ENCODE measurements around the gene SLC39A11. TPM values are rescaled to one million over a fixed set of nuclear protein-coding genes. Genes with fewer than 3 reads are reported as not detected.

Gene SLC39A11, protein sequence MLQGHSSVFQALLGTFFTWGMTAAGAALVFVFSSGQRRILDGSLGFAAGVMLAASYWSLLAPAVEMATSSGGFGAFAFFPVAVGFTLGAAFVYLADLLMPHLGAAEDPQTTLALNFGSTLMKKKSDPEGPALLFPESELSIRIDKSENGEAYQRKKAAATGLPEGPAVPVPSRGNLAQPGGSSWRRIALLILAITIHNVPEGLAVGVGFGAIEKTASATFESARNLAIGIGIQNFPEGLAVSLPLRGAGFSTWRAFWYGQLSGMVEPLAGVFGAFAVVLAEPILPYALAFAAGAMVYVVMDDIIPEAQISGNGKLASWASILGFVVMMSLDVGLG
- total RNA-seq (32.2 TPM), polyA plus RNA-seq (10 to 100 TPM in 3 of 4 donors, 1 to 10 TPM in 1; 9.3 to 17.0 (median 11.4) TPM)

- Histone ChIP-seq H3K27me3 (ENCODE audit: control insufficient read depth, insufficient read depth, low read length) (no peaks in the 10 kb centered on the region), H3K4me3 (ENCODE audit: low read depth, low read length) (peak within 1 kb of the TSS; percentile 86), H3K9me3 (ENCODE audit: control insufficient read depth in 2 of 2, low read length in 2 of 2) (no peaks in the 10 kb centered on the region), H3K27ac (ENCODE audit: insufficient read depth, low read length, poor library complexity, severe bottlenecking) (peak within 1 kb of the TSS; percentile 50), H3K4me1 (ENCODE audit: control insufficient read depth, insufficient read depth, low read length, poor library complexity, severe bottlenecking) (peaks cover 26% of the 10 kb centered on the region), H3K36me3 (ENCODE audit: control insufficient read depth, insufficient read depth, low read length) (peaks cover under 1% of the 10 kb centered on the region)
- Mint-ChIP-seq H3K27ac (peak within 1 kb of the TSS; percentile 91 to 98 (median 96)), H3K27me3 (peaks cover 18% of the 10 kb centered on the region), H3K9me3 (peaks cover 0 to 2% (median 0%) of the 10 kb centered on the region in 7 donors), H3K4me1 (peaks cover 0 to 41% (median 29%) of the 10 kb centered on the region in 4 donors), H3K4me3 (peak within 1 kb of the TSS; percentile 90 to 97 (median 97)), H3K36me3 (peaks cover 6% of the 10 kb centered on the region)
- peak; percentile 82 to 95 (median 88) for DNase-seq
- peak; percentile 98 for ATAC-seq (ENCODE audit: low read depth in 2 of 2)
Observed at GRCh38 chr17:73092523-73093135, at the start of gene SLC39A11. SLC39A11 (minus strand) TSS chr17:73092688; CDS start chr17:73088764, 3,924 bp downstream.

DNA sequence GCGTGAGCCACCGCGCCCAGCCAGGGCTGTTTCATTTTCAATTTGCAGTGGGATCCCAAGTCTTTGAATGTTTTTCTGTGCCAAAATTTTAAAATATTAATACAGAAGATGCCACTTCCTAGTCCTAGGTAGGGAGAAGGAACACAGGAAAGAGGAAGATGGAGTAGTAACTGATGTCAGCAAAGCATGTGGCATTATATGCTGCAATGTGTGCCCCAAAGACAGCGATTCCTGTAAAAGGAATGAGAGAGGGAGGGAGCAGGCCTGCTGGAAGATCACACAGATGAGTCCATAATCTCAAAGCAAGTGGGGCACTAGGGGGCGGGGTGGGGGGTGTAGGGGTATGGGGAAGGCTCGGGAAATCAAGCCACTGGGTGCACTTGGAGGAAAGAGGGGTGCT, 48.9 kb upstream of the SLC39A11 start:
- Histone ChIP-seq H3K27ac (ENCODE audit: insufficient read depth, low read length, poor library complexity, severe bottlenecking) (no peak overlapping the region), H3K9me3 (ENCODE audit: control insufficient read depth in 2 of 2, low read length in 2 of 2) (peaks cover 10 to 14% of the 10 kb centered on the region in 2 experiments), H3K27me3 (ENCODE audit: control insufficient read depth, insufficient read depth, low read length) (peaks cover 1% of the 10 kb centered on the region), H3K4me1 (ENCODE audit: control insufficient read depth, insufficient read depth, low read length, poor library complexity, severe bottlenecking) (peaks cover 7% of the 10 kb centered on the region), H3K36me3 (ENCODE audit: control insufficient read depth, insufficient read depth, low read length) (no peaks in the 10 kb centered on the region), H3K4me3 (ENCODE audit: low read depth, low read length) (no peak overlapping the region)
- Mint-ChIP-seq H3K4me1 (peaks cover 0 to 11% (median 9%) of the 10 kb centered on the region in 4 donors), H3K27ac (no peak overlapping the region), H3K36me3 (no peaks in the 10 kb centered on the region), H3K4me3 (no peak overlapping the region), H3K27me3 (peaks cover 15% of the 10 kb centered on the region), H3K9me3 (peaks cover 0 to 19% (median 6%) of the 10 kb centered on the region in 7 donors)
- DNase-seq (no peak), ATAC-seq (ENCODE audit: low read depth in 2 of 2) (no peak)

DNA sequence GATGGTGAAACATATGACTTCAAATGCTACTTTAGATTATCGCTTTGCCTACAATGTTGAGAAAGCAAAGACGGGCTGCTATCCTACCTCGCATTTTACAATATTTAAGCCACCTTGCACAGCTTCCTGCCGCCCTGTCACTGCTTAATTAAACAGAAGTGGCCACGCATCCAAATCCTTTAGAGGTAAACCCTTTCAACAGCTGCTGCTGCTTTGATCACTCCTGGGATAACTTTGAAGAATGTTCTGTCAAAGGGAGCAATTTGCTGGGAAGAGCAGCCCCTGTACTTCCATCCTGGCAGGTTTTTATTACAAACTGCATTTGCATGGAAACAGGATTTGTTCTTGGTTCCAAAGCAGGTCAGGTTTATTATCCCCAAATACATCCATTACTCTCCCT, 48.1 kb upstream of the SLC39A11 start:
- H3K27me3 ChIP-seq (ENCODE audit: control insufficient read depth, insufficient read depth, low read length): peaks cover 1% of the 10 kb centered on the region
- no peak overlapping the region for H3K4me3 Mint-ChIP-seq
- DNase-seq (no peak), ATAC-seq (ENCODE audit: low read depth in 2 of 2) (no peak)
- peaks cover 0 to 14% (median 3%) of the 10 kb centered on the region in 7 donors for H3K9me3 Mint-ChIP-seq
- H3K4me1 ChIP-seq (ENCODE audit: control insufficient read depth, insufficient read depth, low read length, poor library complexity, severe bottlenecking): peaks cover 7% of the 10 kb centered on the region
- H3K36me3 ChIP-seq (ENCODE audit: control insufficient read depth, insufficient read depth, low read length): no peaks in the 10 kb centered on the region
- H3K27ac Mint-ChIP-seq: no peak overlapping the region
- H3K4me3 ChIP-seq (ENCODE audit: low read depth, low read length): no peak overlapping the region
- H3K27me3 Mint-ChIP-seq: peaks cover 15% of the 10 kb centered on the region
- H3K4me1 Mint-ChIP-seq: peaks cover 0 to 11% (median 9%) of the 10 kb centered on the region in 4 donors
- no peaks in the 10 kb centered on the region for H3K36me3 Mint-ChIP-seq
- H3K27ac ChIP-seq (ENCODE audit: insufficient read depth, low read length, poor library complexity, severe bottlenecking): no peak overlapping the region
- peaks cover 6 to 9% of the 10 kb centered on the region in 2 experiments for H3K9me3 ChIP-seq (ENCODE audit: control insufficient read depth in 2 of 2, low read length in 2 of 2)

GRCh38 chr17:73139296-73139695, 46.8 kb upstream of the SLC39A11 start:
- Mint-ChIP-seq H3K27me3 (peaks cover 19% of the 10 kb centered on the region), H3K27ac (peak overlapping the region in 1 of 3 donors; percentile 44), H3K9me3 (peaks cover 0 to 4% (median 0%) of the 10 kb centered on the region in 7 donors), H3K4me1 (peaks cover 0 to 11% (median 9%) of the 10 kb centered on the region in 4 donors), H3K36me3 (no peaks in the 10 kb centered on the region), H3K4me3 (no peak overlapping the region)
- H3K27me3 ChIP-seq (ENCODE audit: control insufficient read depth, insufficient read depth, low read length): peaks cover 1% of the 10 kb centered on the region
- ATAC-seq (ENCODE audit: low read depth in 2 of 2): no peak
- H3K9me3 ChIP-seq (ENCODE audit: control insufficient read depth in 2 of 2, low read length in 2 of 2): no peaks in the 10 kb centered on the region
- H3K27ac ChIP-seq (ENCODE audit: insufficient read depth, low read length, poor library complexity, severe bottlenecking): no peak overlapping the region
- H3K36me3 ChIP-seq (ENCODE audit: control insufficient read depth, insufficient read depth, low read length): no peaks in the 10 kb centered on the region
- no peak overlapping the region for H3K4me3 ChIP-seq (ENCODE audit: low read depth, low read length)
- peaks cover 7% of the 10 kb centered on the region for H3K4me1 ChIP-seq (ENCODE audit: control insufficient read depth, insufficient read depth, low read length, poor library complexity, severe bottlenecking)
- no peak for DNase-seq

- no peak for ATAC-seq (ENCODE audit: low read depth in 2 of 2)
- no peak overlapping the region for H3K27ac Mint-ChIP-seq
- Histone ChIP-seq H3K4me3 (ENCODE audit: low read depth, low read length) (no peak overlapping the region), H3K9me3 (ENCODE audit: control insufficient read depth in 2 of 2, low read length in 2 of 2) (no peaks in the 10 kb centered on the region), H3K27ac (ENCODE audit: insufficient read depth, low read length, poor library complexity, severe bottlenecking) (no peak overlapping the region), H3K4me1 (ENCODE audit: control insufficient read depth, insufficient read depth, low read length, poor library complexity, severe bottlenecking) (peaks cover 7% of the 10 kb centered on the region), H3K27me3 (ENCODE audit: control insufficient read depth, insufficient read depth, low read length) (no peaks in the 10 kb centered on the region), H3K36me3 (ENCODE audit: control insufficient read depth, insufficient read depth, low read length) (no peaks in the 10 kb centered on the region)
- H3K27me3 Mint-ChIP-seq: peaks cover 19% of the 10 kb centered on the region
- no peak for DNase-seq
- peaks cover 0 to 2% (median 0%) of the 10 kb centered on the region in 7 donors for H3K9me3 Mint-ChIP-seq
- peaks cover 0 to 11% (median 9%) of the 10 kb centered on the region in 4 donors for H3K4me1 Mint-ChIP-seq
- H3K36me3 Mint-ChIP-seq: no peaks in the 10 kb centered on the region
- H3K4me3 Mint-ChIP-seq: no peak overlapping the region
Observed at GRCh38 chr17:73138541-73139138, 46.2 kb upstream of the SLC39A11 start.

DNA sequence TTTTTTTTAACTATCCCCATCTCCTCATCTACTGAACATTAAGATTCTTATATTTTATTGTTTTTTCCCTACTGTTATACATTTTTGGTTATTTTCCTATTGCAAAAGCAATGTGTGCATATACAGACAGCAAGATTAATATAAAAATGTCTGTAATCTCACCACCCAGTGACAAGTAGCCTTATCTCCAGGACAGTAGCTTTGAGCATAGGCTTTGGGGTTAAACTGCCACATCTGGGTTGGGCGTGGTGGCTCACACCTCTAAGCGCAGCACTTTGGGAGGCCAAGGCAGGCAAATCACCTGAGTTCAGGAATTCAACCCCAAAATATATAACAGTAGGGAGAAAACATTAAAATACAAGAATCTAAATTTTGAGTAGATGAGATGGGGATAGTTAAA, 44.9 kb upstream of the SLC39A11 start:
- H3K4me3 Mint-ChIP-seq: no peak overlapping the region
- H3K4me1 Mint-ChIP-seq: no peaks in the 10 kb centered on the region
- no peaks in the 10 kb centered on the region for H3K9me3 Mint-ChIP-seq
- H3K9me3 ChIP-seq (ENCODE audit: control insufficient read depth in 2 of 2, low read length in 2 of 2): no peaks in the 10 kb centered on the region
- no peaks in the 10 kb centered on the region for H3K27me3 ChIP-seq (ENCODE audit: control insufficient read depth, insufficient read depth, low read length)
- H3K27me3 Mint-ChIP-seq: peaks cover 11% of the 10 kb centered on the region
- H3K4me1 ChIP-seq (ENCODE audit: control insufficient read depth, insufficient read depth, low read length, poor library complexity, severe bottlenecking): no peaks in the 10 kb centered on the region
- no peak for ATAC-seq (ENCODE audit: low read depth in 2 of 2)
- no peak overlapping the region for H3K27ac Mint-ChIP-seq
- no peak overlapping the region for H3K27ac ChIP-seq (ENCODE audit: insufficient read depth, low read length, poor library complexity, severe bottlenecking)
- H3K4me3 ChIP-seq (ENCODE audit: low read depth, low read length): no peak overlapping the region
- no peaks in the 10 kb centered on the region for H3K36me3 Mint-ChIP-seq
- H3K36me3 ChIP-seq (ENCODE audit: control insufficient read depth, insufficient read depth, low read length): no peaks in the 10 kb centered on the region
- DNase-seq: no peak

DNA sequence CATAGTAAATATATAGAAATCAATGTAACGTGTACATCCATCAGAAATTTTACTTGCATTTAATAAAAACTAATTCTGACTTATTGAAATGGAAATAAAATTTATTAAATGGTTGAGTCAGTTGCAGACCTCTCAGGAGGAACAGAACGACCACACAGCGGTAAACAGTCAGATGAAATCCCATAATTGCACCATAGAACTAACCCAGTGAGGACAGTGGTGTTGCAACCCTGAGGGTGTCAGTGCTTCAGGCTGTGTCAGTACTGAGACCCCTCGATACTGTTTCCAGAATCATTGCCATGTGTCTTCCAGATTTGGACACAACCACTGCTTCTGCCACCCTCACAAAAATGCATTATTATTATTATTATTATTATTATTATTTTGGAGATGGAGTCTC, 43.3 kb upstream of the SLC39A11 start:
- Mint-ChIP-seq H3K36me3 (no peaks in the 10 kb centered on the region), H3K27me3 (peaks cover 17% of the 10 kb centered on the region), H3K4me1 (no peaks in the 10 kb centered on the region), H3K4me3 (no peak overlapping the region), H3K9me3 (no peaks in the 10 kb centered on the region), H3K27ac (no peak overlapping the region)
- Histone ChIP-seq H3K27ac (ENCODE audit: insufficient read depth, low read length, poor library complexity, severe bottlenecking) (no peak overlapping the region), H3K27me3 (ENCODE audit: control insufficient read depth, insufficient read depth, low read length) (no peaks in the 10 kb centered on the region), H3K9me3 (ENCODE audit: control insufficient read depth in 2 of 2, low read length in 2 of 2) (no peaks in the 10 kb centered on the region), H3K4me1 (ENCODE audit: control insufficient read depth, insufficient read depth, low read length, poor library complexity, severe bottlenecking) (no peaks in the 10 kb centered on the region), H3K4me3 (ENCODE audit: low read depth, low read length) (no peak overlapping the region), H3K36me3 (ENCODE audit: control insufficient read depth, insufficient read depth, low read length) (no peaks in the 10 kb centered on the region)
- no peak for ATAC-seq (ENCODE audit: low read depth in 2 of 2)
- no peak for DNase-seq

All from CD4-positive, CD25-positive, alpha-beta regulatory T cell (primary cell).